ENCODE measurements around the gene EPS8L2.
A peak's percentile ranks its signal among the peaks of the same experiment; 100 is the strongest.
"Not testable (repeated sequence)": the region's sequence is repeated elsewhere in the genome, so short reads cannot be mapped to it uniquely, and the experiment has no call there.

Gene EPS8L2

GRCh38 chr11:690244-690643 is 15.8 kb upstream of the EPS8L2 start:
- DNase-seq (ENCODE audit: low read depth), result not testable (repeated sequence)

GRCh38 chr11:690738-691633 is 15.0 kb upstream of the EPS8L2 start:
- no peak for DNase-seq (ENCODE audit: low read depth)

- DNase-seq (ENCODE audit: low read depth), result no peak
Observed at GRCh38 chr11:691710-692590, 14.1 kb upstream of the EPS8L2 start.

- DNase-seq (ENCODE audit: low read depth), result no peak
Observed at GRCh38 chr11:692824-693414, 13.1 kb upstream of the EPS8L2 start.

GRCh38 chr11:693415-693831 is 12.6 kb upstream of the EPS8L2 start:
- DNase-seq (ENCODE audit: low read depth), result no peak

GRCh38 chr11:693887-694562 is 12.0 kb upstream of the EPS8L2 start:
- no peak for DNase-seq (ENCODE audit: low read depth)

- DNase-seq (ENCODE audit: low read depth), result peak; percentile 100
Observed at GRCh38 chr11:694563-695287, 11.3 kb upstream of the EPS8L2 start, which contains the start of gene DEAF1. TSS of gene DEAF1 (minus strand) at chr11:695222. CDS start at chr11:695047, 175 bp downstream.

- DNase-seq (ENCODE audit: low read depth), result no peak
Observed at GRCh38 chr11:695288-695537, 10.8 kb upstream of the EPS8L2 start.

GRCh38 chr11:695538-696248 is 10.3 kb upstream of the EPS8L2 start, which contains the start of gene TMEM80:
TSS of gene TMEM80 (plus strand) at chr11:695816. CDS start at chr11:695828, 12 bp downstream.
- DNase-seq (ENCODE audit: low read depth), result peak; percentile 99

- no peak for DNase-seq (ENCODE audit: low read depth)
Observed at GRCh38 chr11:696955-697491, 9.0 kb upstream of the EPS8L2 start.

- DNase-seq (ENCODE audit: low read depth), result no peak
Observed at GRCh38 chr11:697811-698311, 8.2 kb upstream of the EPS8L2 start.

- DNase-seq (ENCODE audit: low read depth), result no peak
Observed at GRCh38 chr11:698493-699115, 7.4 kb upstream of the EPS8L2 start.

GRCh38 chr11:699116-699508 is 6.9 kb upstream of the EPS8L2 start:
- no peak for DNase-seq (ENCODE audit: low read depth)

GRCh38 chr11:699753-700152 is 6.3 kb upstream of the EPS8L2 start:
- no peak for DNase-seq (ENCODE audit: low read depth)

- no peak for DNase-seq (ENCODE audit: low read depth)
Observed at GRCh38 chr11:701741-702461, 4.1 kb upstream of the EPS8L2 start.

GRCh38 chr11:702462-703461 is 3.3 kb upstream of the EPS8L2 start:
- no peak for DNase-seq (ENCODE audit: low read depth)

- DNase-seq (ENCODE audit: low read depth), result no peak
Observed at GRCh38 chr11:703506-703905, 2.5 kb upstream of the EPS8L2 start.

- no peak for DNase-seq (ENCODE audit: low read depth)
Observed at GRCh38 chr11:704228-704674, 1.8 kb upstream of the EPS8L2 start.

All from activated T-cell treated with anti-CD3 and anti-CD28 coated beads for 48 hours (primary cell).